ENCODE results near the gene SERF1A. TPM values are rescaled to one million over a fixed set of nuclear protein-coding genes. Genes with fewer than 3 reads are reported as not detected.
"Not testable (repeated sequence)": the region's sequence is repeated elsewhere in the genome, so short reads cannot be mapped to it uniquely, and the experiment has no call there.

The SERF1A gene
- total RNA-seq (2021): 16.2 and 20.0 TPM in 2 replicates
- long read RNA-seq, transcript SERF1A-201 (3 exons, 963 nt): major isoform, 12 of 22 reads
- long read RNA-seq, partial matches to known transcripts: 1 of 22 reads
- long read RNA-seq, other reads (novel, unspliced or antisense): 7 of 22 reads

DNA sequence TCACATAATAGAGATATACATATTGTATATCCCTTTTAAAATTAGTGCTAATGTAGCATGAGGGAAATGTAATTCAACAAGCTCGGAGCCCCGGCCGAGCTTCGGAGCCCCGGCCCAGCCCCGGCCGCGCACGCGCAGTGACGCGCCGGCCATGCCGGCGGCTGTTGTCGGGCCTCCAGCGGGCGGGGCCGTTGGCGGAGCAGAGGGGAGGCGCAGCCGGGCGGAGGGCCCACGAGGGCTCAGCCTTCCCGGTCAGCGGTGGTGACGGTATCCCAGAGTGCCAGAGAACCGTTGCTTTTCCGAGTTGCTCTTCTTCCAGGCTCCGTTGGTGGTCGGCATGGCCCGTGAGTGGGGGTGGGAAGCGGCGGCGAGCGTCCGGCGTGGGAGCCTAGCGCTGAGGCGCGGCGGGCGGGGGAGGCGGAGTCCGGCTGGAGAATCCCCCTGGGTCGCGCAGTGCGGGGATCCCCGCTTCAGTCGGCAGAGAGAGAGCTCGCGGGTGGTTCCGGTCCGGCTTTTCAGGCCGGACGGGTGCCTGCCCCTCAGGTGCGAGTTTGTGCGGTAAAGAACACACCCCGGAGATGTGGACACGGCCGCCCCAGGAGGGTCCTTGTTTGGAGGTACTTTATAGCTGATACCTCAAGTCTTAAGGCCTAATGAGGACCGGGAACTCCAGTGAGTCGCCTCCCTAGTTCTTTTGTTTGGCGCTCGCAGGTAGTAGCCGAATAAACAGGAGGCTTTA lies at the start of gene SERF1A:
Gene SERF1A (plus strand): TSS at position 137 of the 739 bp plus-strand sequence. CDS start 201 bp downstream, at position 338.
- H3K18ac ChIP-seq (ENCODE audit: insufficient read length, low read depth, low read length); H3K14ac ChIP-seq (ENCODE audit: insufficient read depth, low read length); H3K27ac Mint-ChIP-seq; H2BK5ac ChIP-seq (ENCODE audit: insufficient read length, low read length); H3K4me1 Mint-ChIP-seq; H3K4me2 ChIP-seq (ENCODE audit: insufficient read depth, insufficient read length, low read length); H3K9ac ChIP-seq (ENCODE audit: extremely low read depth, insufficient read length, low read length); H3K27ac ChIP-seq (ENCODE audit: insufficient read length, low read depth, low read length); H3K23ac ChIP-seq (ENCODE audit: insufficient read length, low read depth, low read length); H3K4me3 Mint-ChIP-seq; DNase-seq; H3K36me3 Mint-ChIP-seq (ENCODE audit: insufficient read depth in 1 of 3, low read depth in 3 of 3); H4K91ac ChIP-seq (ENCODE audit: insufficient read length, low read depth, low read length); H2BK15ac ChIP-seq (ENCODE audit: low read depth, low read length); H3K56ac ChIP-seq (ENCODE audit: insufficient read length, low read depth, low read length); H2BK20ac ChIP-seq (ENCODE audit: low read depth, low read length, poor library complexity, severe bottlenecking); H3K4me1 ChIP-seq (ENCODE audit: insufficient read depth, low read length); H3K9me3 ChIP-seq (ENCODE audit: control insufficient read depth, low read depth, low read length); H3K23me2 ChIP-seq (ENCODE audit: insufficient read length, low read depth, low read length, poor library complexity, severe bottlenecking); H3K9me3 Mint-ChIP-seq; H2BK12ac ChIP-seq (ENCODE audit: insufficient read length, low read depth, low read length); H2AFZ ChIP-seq (ENCODE audit: low read length); H3K79me1 ChIP-seq (ENCODE audit: insufficient read depth, low read depth, low read length, poor library complexity, severe bottlenecking); H3K27me3 Mint-ChIP-seq (ENCODE audit: low read depth); H4K5ac ChIP-seq (ENCODE audit: insufficient read length, low read depth, low read length); H2BK120ac ChIP-seq (ENCODE audit: low read depth, low read length, poor library complexity, severe bottlenecking); H2AK5ac ChIP-seq (ENCODE audit: insufficient read length, low read length); H4K20me1 ChIP-seq (ENCODE audit: control insufficient read depth, insufficient read depth, insufficient read length); H3K4ac ChIP-seq (ENCODE audit: low read depth, low read length); H3K27me3 ChIP-seq (ENCODE audit: insufficient read depth, low read length); H4K8ac ChIP-seq (replicated peaks; ENCODE audit: insufficient read length, low read depth, low read length); H3K79me2 ChIP-seq (ENCODE audit: insufficient read depth, low read length); H3T11ph ChIP-seq (ENCODE audit: low read length): not testable (repeated sequence)
- no CpG with 5 or more reads among the region's 66 CpGs for WGBS (ENCODE audit: extremely low coverage, insufficient read length, low lambda C conversion rate)

DNA sequence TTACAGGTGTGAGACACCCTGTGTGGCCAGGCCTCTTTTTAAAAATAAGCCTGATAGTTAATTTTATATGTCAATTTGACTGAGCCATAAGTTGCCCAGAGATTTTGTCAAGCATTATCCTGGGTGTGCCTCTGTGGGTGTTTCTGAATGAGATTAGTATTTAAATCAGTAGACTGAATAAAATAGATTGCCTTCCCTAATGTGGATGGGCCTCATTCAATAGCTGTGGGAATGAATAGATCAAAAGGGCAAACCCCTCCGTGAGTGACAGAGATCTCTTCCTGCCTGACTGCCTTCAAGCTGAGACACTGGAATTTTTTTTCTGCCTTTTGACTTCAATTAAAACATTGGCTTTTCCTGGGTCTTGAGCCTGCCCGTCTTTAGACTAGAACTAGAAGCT lies 33.7 kb upstream of the SERF1A start:
- WGBS (ENCODE audit: extremely low coverage, insufficient read length, low lambda C conversion rate): no CpG with 5 or more reads among the region's 2 CpGs
- H2BK12ac ChIP-seq (ENCODE audit: insufficient read length, low read depth, low read length); H2BK5ac ChIP-seq (ENCODE audit: insufficient read length, low read length); H4K5ac ChIP-seq (ENCODE audit: insufficient read length, low read depth, low read length); H3K4me1 Mint-ChIP-seq; H3K56ac ChIP-seq (ENCODE audit: insufficient read length, low read depth, low read length); H3K4me1 ChIP-seq (ENCODE audit: insufficient read depth, low read length); H3K9ac ChIP-seq (ENCODE audit: extremely low read depth, insufficient read length, low read length); H3K4me2 ChIP-seq (ENCODE audit: insufficient read depth, insufficient read length, low read length); H3K27ac ChIP-seq (ENCODE audit: insufficient read length, low read depth, low read length); H3K14ac ChIP-seq (ENCODE audit: insufficient read depth, low read length); H3K4ac ChIP-seq (ENCODE audit: low read depth, low read length); H3K27me3 ChIP-seq (ENCODE audit: insufficient read depth, low read length); H3K18ac ChIP-seq (ENCODE audit: insufficient read length, low read depth, low read length); H2BK120ac ChIP-seq (ENCODE audit: low read depth, low read length, poor library complexity, severe bottlenecking); DNase-seq; H3K79me2 ChIP-seq (ENCODE audit: insufficient read depth, low read length); H2AFZ ChIP-seq (ENCODE audit: low read length); H3K9me3 ChIP-seq (ENCODE audit: control insufficient read depth, low read depth, low read length); H2BK15ac ChIP-seq (ENCODE audit: low read depth, low read length); H4K8ac ChIP-seq (replicated peaks; ENCODE audit: insufficient read length, low read depth, low read length); H2AK5ac ChIP-seq (ENCODE audit: insufficient read length, low read length); H2BK20ac ChIP-seq (ENCODE audit: low read depth, low read length, poor library complexity, severe bottlenecking); H3K27me3 Mint-ChIP-seq (ENCODE audit: low read depth); H3T11ph ChIP-seq (ENCODE audit: low read length); H3K36me3 Mint-ChIP-seq (ENCODE audit: insufficient read depth in 1 of 3, low read depth in 3 of 3); H3K9me3 Mint-ChIP-seq; H3K23me2 ChIP-seq (ENCODE audit: insufficient read length, low read depth, low read length, poor library complexity, severe bottlenecking); H3K23ac ChIP-seq (ENCODE audit: insufficient read length, low read depth, low read length); H4K91ac ChIP-seq (ENCODE audit: insufficient read length, low read depth, low read length); H3K4me3 Mint-ChIP-seq; H3K27ac Mint-ChIP-seq; H3K79me1 ChIP-seq (ENCODE audit: insufficient read depth, low read depth, low read length, poor library complexity, severe bottlenecking); H4K20me1 ChIP-seq (ENCODE audit: control insufficient read depth, insufficient read depth, insufficient read length): not testable (repeated sequence)

Measured in H9 (cell line).